GM19455 (cell line): ENCODE data around the gene DOCK10.

Source experiments
- ATAC-seq: cut with Tn5 transposase; IDR thresholded peaks from one replicate; pipeline ENCODE4 v1.9.1; 2021; ENCODE audit not compliant: unreplicated experiment

The DOCK10 gene

GRCh38 chr2:224796695-224797305 is 245.5 kb downstream of the DOCK10 start:
- no peak for ATAC-seq

GRCh38 chr2:224793946-224794345 is 248.3 kb downstream of the DOCK10 start:
- ATAC-seq: no peak

- ATAC-seq: no peak
Observed at GRCh38 chr2:224786848-224787247, 255.4 kb downstream of the DOCK10 start.

GRCh38 chr2:224781400-224781799 is 260.9 kb downstream of the DOCK10 start:
- ATAC-seq: no peak

GRCh38 chr2:224780823-224781222 is 261.4 kb downstream of the DOCK10 start:
- ATAC-seq: no peak

- ATAC-seq: no peak
Observed at GRCh38 chr2:224780106-224780505, 262.2 kb downstream of the DOCK10 start.

GRCh38 chr2:224778474-224778877 is 263.8 kb downstream of the DOCK10 start:
- ATAC-seq: peak; percentile 81

GRCh38 chr2:224777559-224777930 is 264.7 kb downstream of the DOCK10 start:
- no peak for ATAC-seq

- no peak for ATAC-seq
Observed at GRCh38 chr2:224776795-224777558, 265.3 kb downstream of the DOCK10 start.

GRCh38 chr2:224775647-224776046 is 266.6 kb downstream of the DOCK10 start:
- no peak for ATAC-seq

- ATAC-seq: no peak
Observed at GRCh38 chr2:224774735-224775134, 267.5 kb downstream of the DOCK10 start.

GRCh38 chr2:224772494-224772893 is 269.8 kb downstream of the DOCK10 start:
- ATAC-seq: no peak

GRCh38 chr2:224769489-224769888 is 272.8 kb downstream of the DOCK10 start:
- ATAC-seq: no peak

GRCh38 chr2:224764565-224765236 is 277.6 kb downstream of the DOCK10 start:
- peak; percentile 60 for ATAC-seq

- ATAC-seq: no peak
Observed at GRCh38 chr2:224757934-224758548, 284.2 kb downstream of the DOCK10 start.

GRCh38 chr2:224753743-224754540 is 288.3 kb downstream of the DOCK10 start:
- no peak for ATAC-seq

- peak; percentile 56 for ATAC-seq
Observed at GRCh38 chr2:224751996-224752698, 290.1 kb downstream of the DOCK10 start.

- ATAC-seq: no peak
Observed at GRCh38 chr2:224749136-224749535, 293.1 kb downstream of the DOCK10 start.

GRCh38 chr2:224747765-224748164 is 294.5 kb downstream of the DOCK10 start:
- no peak for ATAC-seq

- no peak for ATAC-seq
Observed at GRCh38 chr2:224736227-224736626, 306.0 kb downstream of the DOCK10 start.
